Left lung (tissue), 10 donors: Measurements from ENCODE around the gene ABL1. TPM values are rescaled to one million over a fixed set of nuclear protein-coding genes. Genes with fewer than 3 reads are reported as not detected.
"Not testable (repeated sequence)": the region's sequence is repeated elsewhere in the genome, so short reads cannot be mapped to it uniquely, and the experiment has no call there.

Experiments
- ATAC-seq: fragments of 200-7000 bp; cut with Tn5 transposase; one replicate; pipeline ENCODE4 v1.9.1; 2020; ENCODE audit warnings: moderate library complexity
- DNase-seq, 4 donors: peaks; one replicate each; pipeline ENCODE4 v3.0.0-alpha.2; 2013 to 2020
- H3K27ac ChIP-seq, 2 donors: fragments of 200-600 bp; sonication (generic) in 1 of 2; one replicate each; pipeline versions ENCODE4 v1.5.0 to v1.8.0; 2020 to 2021
- H3K27me3 ChIP-seq, 2 donors: fragments of 200-600 bp; sonication (generic) in 1 of 2; one replicate each; pipeline versions ENCODE4 v1.5.0 to v1.8.0; 2020 to 2021
- H3K36me3 ChIP-seq, 2 donors: fragments of 200-600 bp; sonication (generic) in 1 of 2; one replicate each; pipeline versions ENCODE4 v1.5.0 to v1.8.0; 2020 to 2021
- H3K4me1 ChIP-seq, 2 donors: fragments of 200-600 bp; one replicate each; pipeline ENCODE4 v1.8.0; 2021
- H3K4me3 ChIP-seq, 2 donors: fragments of 200-600 bp; sonication (generic) in 1 of 2; one replicate each; pipeline versions ENCODE4 v1.5.0 to v1.8.0; 2020 to 2021; ENCODE audit warnings: mild to moderate bottlenecking in 1 of 2
- H3K9me3 ChIP-seq, 2 donors: fragments of 200-600 bp; sonication (generic) in 1 of 2; one replicate each; pipeline versions ENCODE4 v1.5.0 to v1.8.0; 2020 to 2021
- intact Hi-C, 2 donors: fragments of 100-400 bp; cut with DNase I; formaldehyde crosslinking; loops; one replicate each; pipeline versions ENCODE4 v1.11.2 to v1.14.2; 2022
- polyA plus RNA-seq, 6 donors: library from polyadenylated mRNA; unstranded; fragments of 120-200 nt; gene quantifications; one replicate each; pipeline ENCODE4 v1.2.1, GENCODE V29; 2013; ENCODE audit not compliant: insufficient read length in 6 of 6
- total RNA-seq, 2 donors: library from RNA; stranded (reverse); fragmentation: NEBNext Ultra II Directional; extraction: Animal tissue kit (Norgen Biotek cat#: 25700); gene quantifications; one replicate each; pipeline ENCODE4 v1.2.1, GENCODE V29; 2021
- TF ChIP-seq, protein P1 (sequence below), 2 donors: fragments of 200-600 bp; sonication (generic) in 1 of 2; IDR thresholded peaks; one replicate each; pipeline versions ENCODE4 v1.5.0 to v1.8.0; 2021; ENCODE audit warnings: antibody characterized with exemption in 2 of 2
- donor health status: DM: no; HTN: yes; CAD: no.
- donor health status: DM: no; HTN: no; CAD: no.

The ABL1 gene
- total and polyA plus RNA-seq, 8 donors, result 55.6 to 83.3 (median 72.4) TPM

DNA sequence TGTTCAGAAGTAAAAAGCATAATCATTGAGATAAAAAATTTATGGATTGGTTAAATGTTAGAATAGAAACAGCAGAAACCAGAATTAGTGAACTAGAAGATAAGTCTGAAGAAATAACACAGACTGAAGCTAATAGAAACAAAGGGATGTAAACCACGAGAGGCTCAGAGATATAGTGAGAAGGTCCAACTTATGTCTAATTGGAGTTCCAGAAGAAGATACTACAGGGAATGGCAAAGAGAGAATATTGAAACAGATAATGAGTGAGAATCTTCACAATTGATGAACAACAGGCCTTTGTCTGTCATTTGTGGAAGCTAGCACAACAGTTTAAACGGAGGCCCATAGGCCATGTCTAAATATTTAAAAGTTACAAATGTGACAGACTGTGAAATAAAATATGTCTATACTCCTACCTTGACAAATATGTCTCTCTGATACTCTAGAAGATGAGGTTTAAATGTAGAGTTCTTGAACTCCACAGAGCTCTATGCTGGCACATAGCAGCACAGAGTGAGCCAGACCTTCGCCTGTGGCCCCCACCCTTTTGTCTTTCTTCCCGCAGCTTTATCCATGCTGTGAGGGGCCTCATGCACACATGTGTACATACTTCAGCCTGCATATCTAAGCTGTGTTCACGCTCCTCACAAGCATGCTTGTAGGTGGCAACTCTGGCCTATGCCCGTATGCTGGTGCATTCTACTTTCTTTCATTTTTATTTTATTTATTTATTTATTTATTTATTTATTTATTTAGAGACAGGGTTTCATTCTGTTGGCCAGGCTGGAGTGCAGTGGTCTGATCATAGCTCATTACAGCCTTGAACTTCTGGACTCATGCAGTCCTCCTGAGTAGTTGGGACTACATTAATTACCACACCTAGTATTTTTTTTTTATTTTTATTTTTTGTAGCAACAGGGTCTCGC, 45.0 kb upstream of the ABL1 start:
- no peaks in the 10 kb centered on the region for H3K36me3 ChIP-seq
- no peaks in the 10 kb centered on the region for H3K27me3 ChIP-seq
- H3K4me3 ChIP-seq, result no peak overlapping the region
- ATAC-seq (no peak), DNase-seq (no peak)
- H3K4me1 ChIP-seq, result peaks cover 2 to 6% of the 10 kb centered on the region in 2 donors
- TF ChIP-seq, protein P1, sequence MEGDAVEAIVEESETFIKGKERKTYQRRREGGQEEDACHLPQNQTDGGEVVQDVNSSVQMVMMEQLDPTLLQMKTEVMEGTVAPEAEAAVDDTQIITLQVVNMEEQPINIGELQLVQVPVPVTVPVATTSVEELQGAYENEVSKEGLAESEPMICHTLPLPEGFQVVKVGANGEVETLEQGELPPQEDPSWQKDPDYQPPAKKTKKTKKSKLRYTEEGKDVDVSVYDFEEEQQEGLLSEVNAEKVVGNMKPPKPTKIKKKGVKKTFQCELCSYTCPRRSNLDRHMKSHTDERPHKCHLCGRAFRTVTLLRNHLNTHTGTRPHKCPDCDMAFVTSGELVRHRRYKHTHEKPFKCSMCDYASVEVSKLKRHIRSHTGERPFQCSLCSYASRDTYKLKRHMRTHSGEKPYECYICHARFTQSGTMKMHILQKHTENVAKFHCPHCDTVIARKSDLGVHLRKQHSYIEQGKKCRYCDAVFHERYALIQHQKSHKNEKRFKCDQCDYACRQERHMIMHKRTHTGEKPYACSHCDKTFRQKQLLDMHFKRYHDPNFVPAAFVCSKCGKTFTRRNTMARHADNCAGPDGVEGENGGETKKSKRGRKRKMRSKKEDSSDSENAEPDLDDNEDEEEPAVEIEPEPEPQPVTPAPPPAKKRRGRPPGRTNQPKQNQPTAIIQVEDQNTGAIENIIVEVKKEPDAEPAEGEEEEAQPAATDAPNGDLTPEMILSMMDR (IDR thresholded peaks at IDR 0.05), result no peak
- no peak overlapping the region for H3K27ac ChIP-seq
- H3K9me3 ChIP-seq, result peaks cover 0 to 14% of the 10 kb centered on the region in 2 donors
- intact Hi-C loops, result no loop called here

DNA sequence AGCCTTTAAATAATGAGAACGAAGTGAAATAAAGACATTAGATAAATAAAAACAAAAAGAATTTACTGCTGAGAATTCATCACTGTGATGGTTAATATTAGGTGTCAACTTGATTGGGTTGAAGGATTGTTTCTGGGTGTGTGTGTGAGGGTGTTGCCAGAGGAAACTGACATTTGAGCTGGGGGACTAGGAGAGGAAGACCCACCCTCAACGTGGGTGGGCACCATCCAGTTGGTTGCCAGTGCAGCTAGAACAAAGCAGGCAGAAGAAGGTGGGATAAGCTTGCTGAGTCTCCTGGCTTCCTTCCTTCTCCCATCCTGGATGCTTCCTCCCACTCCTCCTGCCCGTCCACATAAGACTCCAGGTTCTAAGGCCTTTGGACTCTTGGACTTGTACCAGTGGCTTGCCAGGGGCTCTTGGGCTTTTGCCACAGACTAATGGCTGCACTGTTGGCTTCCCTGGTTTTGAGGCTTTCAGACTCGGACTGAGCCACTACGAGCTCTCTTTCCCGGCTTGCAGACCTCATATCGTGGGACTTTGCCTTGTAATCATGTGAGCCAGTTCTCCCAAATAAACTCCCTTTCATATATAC, 43.7 kb upstream of the ABL1 start:
- DNase-seq (no peak), ATAC-seq (no peak)
- intact Hi-C loops, result no loop called here
- no peaks in the 10 kb centered on the region for H3K36me3 ChIP-seq
- H3K4me3 ChIP-seq, result no peak overlapping the region
- H3K27ac ChIP-seq, result no peak overlapping the region
- H3K27me3 ChIP-seq, result no peaks in the 10 kb centered on the region
- TF ChIP-seq, protein P1 (IDR thresholded peaks at IDR 0.05), result no peak
- peaks cover 0 to 14% of the 10 kb centered on the region in 2 donors for H3K9me3 ChIP-seq
- H3K4me1 ChIP-seq, result peaks cover 9 to 13% of the 10 kb centered on the region in 2 donors

DNA sequence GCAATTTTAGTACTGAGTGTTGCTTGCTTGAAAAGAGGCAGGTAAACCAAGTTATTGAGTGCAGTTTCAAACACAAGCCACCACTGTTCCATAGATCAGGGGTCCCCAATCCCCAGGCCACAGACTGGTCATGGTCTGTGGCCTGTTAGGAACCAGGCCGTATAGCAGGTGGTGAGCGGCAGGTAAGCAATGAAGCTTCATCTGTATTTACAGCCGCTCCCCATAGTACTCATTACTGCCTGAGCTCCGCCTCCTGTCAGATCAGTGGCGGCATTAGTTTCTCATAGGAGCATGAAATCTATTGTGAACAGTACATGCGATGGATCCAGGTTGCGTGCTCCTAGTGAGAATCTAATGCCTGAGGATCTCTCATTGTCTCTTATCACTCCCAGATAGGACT, 41.5 kb upstream of the ABL1 start:
- Histone ChIP-seq H3K36me3 (no peaks in the 10 kb centered on the region), H3K27me3 (no peaks in the 10 kb centered on the region), H3K4me3 (no peak overlapping the region), H3K27ac (no peak overlapping the region), H3K4me1 (peaks cover 9 to 13% of the 10 kb centered on the region in 2 donors), H3K9me3 (peaks cover 0 to 14% of the 10 kb centered on the region in 2 donors)
- intact Hi-C loops, result no loop called here
- DNase-seq (no peak), ATAC-seq (no peak)
- TF ChIP-seq, protein P1 (IDR thresholded peaks at IDR 0.05), result no peak

DNA sequence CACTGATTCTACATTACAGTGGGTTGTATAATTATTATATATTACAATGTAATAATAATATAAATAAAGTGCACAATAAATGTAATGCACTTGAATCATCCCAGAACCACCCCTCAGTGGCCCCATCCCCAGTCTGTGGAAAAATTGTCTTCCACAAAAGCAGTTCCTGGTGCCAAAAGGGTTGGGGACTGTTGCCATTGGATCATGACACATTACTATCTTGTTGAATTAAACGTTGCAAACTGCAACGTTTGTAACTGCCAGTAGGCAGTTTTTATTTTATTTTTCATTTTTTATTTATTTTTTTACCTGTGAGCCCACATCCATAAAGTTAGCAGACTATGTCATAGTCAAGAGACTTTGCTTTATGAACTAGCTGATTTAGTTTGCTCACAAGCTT, 41.0 kb upstream of the ABL1 start:
- peaks cover 0 to 12% of the 10 kb centered on the region in 2 donors for H3K9me3 ChIP-seq
- H3K36me3 ChIP-seq, DNase-seq, ATAC-seq, intact Hi-C loops, H3K27me3 ChIP-seq, H3K27ac ChIP-seq, H3K4me3 ChIP-seq: not testable (repeated sequence)
- H3K4me1 ChIP-seq, result peaks cover 9 to 13% of the 10 kb centered on the region in 2 donors

DNA sequence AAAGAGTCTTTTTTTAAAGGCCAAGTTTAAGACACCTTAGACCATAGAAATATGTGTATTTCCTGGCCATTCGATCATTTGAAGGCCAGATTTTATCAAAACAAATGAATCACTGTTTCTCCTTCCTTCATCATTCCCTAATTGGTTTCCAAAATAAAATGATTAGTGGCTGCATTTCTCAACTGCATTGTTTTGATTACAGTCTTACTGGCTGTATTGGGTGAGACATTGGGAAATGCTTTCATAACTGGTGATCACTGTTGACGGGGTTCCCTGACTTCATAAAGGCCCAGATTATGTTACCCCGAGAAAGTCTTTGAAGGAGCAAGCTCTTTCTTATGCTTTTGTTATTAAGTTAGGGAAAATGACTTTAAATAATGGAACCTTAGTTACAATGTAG, 40.6 kb upstream of the ABL1 start:
- ATAC-seq, DNase-seq, H3K36me3 ChIP-seq, intact Hi-C loops, H3K9me3 ChIP-seq, H3K4me3 ChIP-seq, H3K27me3 ChIP-seq: not testable (repeated sequence)
- H3K4me1 ChIP-seq, result peaks cover 9 to 13% of the 10 kb centered on the region in 2 donors
- H3K27ac ChIP-seq, result peak overlapping the region; percentile 33 to 50

DNA sequence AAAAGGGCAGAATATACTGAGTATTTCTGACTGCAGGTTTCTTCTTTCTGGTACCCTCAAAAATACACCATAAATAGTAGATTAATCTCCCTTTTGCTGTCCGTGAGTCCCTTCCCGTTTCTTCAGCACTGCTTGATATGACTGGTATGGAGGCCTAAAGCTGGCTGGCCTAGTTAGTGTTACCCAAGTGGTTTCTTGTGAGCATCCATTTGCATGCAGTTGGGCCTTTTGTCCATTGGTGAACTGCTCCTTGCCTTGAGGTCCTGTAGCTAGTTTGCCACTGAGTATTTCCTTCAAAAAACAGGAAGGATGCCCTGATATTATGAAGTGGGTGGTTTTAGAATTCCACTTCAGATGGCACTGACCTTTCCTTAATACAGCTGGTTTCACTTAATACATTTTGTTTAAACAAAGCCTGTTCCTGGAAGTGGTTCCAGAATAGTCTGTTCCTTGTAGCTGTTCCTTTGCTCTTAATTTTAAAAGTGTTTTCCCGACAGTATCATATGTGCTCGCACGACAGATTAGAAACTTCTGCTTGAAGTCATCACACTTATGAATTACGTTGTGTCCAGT, 40.0 kb upstream of the ABL1 start:
- no peaks in the 10 kb centered on the region for H3K27me3 ChIP-seq
- TF ChIP-seq, protein P1 (IDR thresholded peaks at IDR 0.05), result no peak
- intact Hi-C loops, result no loop called here
- H3K27ac ChIP-seq, result peak overlapping the region; percentile 33 to 50
- ATAC-seq (peak; percentile 73), DNase-seq (no peak)
- no peaks in the 10 kb centered on the region for H3K36me3 ChIP-seq
- H3K4me3 ChIP-seq, result no peak overlapping the region
- H3K9me3 ChIP-seq, result peaks cover 0 to 2% of the 10 kb centered on the region in 2 donors
- H3K4me1 ChIP-seq, result peaks cover 9 to 13% of the 10 kb centered on the region in 2 donors

DNA sequence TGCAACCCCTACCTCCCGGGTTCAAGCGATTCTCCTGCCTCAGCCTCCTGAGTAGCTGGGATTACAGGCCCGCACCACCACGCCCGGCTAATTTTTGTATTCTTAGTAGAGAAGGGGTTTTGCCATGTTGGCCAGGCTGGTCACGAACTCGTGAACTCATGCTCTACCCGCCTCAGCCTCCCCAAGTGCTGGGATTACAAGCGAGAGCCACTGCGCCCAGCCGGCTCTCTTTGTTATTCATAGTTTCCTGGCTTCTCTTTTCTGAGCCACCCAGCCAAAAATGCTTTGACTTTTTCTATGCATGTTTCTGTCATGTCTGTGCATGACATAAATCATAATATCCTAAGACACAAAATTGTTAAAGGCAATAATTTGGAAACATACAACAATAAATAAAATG, 31.9 kb upstream of the ABL1 start:
- ATAC-seq, intact Hi-C loops, H3K4me3 ChIP-seq, H3K4me1 ChIP-seq, H3K36me3 ChIP-seq, H3K27me3 ChIP-seq, H3K9me3 ChIP-seq, DNase-seq, H3K27ac ChIP-seq: not testable (repeated sequence)
